GM10266 (cell line): ENCODE data around the gene CSMD2.

Source experiments
- DNase-seq: peaks from one replicate; pipeline ENCODE4 v3.0.0; 2012; ENCODE audit errors: extremely low spot score
- TF ChIP-seq, protein P1 (sequence below): IDR thresholded peaks from 2 replicates; pipeline ENCODE4 v1.5.1; 2012; ENCODE audit warnings: mild to moderate bottlenecking, low read depth; ENCODE audit not compliant: control insufficient read depth, insufficient read depth; ENCODE audit errors: missing control alignments

The CSMD2 gene

GRCh38 chr1:33943978-33944377, 221.1 kb downstream of the CSMD2 start:
- no peak for DNase-seq
- TF ChIP-seq, protein P1, sequence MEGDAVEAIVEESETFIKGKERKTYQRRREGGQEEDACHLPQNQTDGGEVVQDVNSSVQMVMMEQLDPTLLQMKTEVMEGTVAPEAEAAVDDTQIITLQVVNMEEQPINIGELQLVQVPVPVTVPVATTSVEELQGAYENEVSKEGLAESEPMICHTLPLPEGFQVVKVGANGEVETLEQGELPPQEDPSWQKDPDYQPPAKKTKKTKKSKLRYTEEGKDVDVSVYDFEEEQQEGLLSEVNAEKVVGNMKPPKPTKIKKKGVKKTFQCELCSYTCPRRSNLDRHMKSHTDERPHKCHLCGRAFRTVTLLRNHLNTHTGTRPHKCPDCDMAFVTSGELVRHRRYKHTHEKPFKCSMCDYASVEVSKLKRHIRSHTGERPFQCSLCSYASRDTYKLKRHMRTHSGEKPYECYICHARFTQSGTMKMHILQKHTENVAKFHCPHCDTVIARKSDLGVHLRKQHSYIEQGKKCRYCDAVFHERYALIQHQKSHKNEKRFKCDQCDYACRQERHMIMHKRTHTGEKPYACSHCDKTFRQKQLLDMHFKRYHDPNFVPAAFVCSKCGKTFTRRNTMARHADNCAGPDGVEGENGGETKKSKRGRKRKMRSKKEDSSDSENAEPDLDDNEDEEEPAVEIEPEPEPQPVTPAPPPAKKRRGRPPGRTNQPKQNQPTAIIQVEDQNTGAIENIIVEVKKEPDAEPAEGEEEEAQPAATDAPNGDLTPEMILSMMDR = no peak

- DNase-seq = no peak
- TF ChIP-seq, protein P1 = no peak
Measured at GRCh38 chr1:33932871-33933270, 232.2 kb downstream of the CSMD2 start.

DNA sequence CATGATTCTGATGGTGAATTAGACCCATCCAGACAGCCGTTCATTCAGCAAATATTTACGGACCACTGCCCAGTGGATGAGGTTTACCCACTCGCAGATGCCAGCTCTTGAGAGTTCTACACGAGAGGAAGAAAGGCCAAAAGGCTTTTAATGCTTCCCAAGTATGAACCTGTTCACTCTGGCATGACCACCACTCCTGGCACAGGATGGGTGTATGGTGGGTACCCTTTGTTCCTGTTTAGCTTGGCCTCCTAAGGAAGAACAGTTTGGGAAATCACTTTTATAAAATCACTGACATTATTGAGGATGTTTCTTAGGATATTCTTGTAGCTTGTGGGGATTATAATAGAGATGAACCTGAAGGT, 233.9 kb downstream of the CSMD2 start:
- TF ChIP-seq, protein P1 = no peak
- no peak for DNase-seq

DNA sequence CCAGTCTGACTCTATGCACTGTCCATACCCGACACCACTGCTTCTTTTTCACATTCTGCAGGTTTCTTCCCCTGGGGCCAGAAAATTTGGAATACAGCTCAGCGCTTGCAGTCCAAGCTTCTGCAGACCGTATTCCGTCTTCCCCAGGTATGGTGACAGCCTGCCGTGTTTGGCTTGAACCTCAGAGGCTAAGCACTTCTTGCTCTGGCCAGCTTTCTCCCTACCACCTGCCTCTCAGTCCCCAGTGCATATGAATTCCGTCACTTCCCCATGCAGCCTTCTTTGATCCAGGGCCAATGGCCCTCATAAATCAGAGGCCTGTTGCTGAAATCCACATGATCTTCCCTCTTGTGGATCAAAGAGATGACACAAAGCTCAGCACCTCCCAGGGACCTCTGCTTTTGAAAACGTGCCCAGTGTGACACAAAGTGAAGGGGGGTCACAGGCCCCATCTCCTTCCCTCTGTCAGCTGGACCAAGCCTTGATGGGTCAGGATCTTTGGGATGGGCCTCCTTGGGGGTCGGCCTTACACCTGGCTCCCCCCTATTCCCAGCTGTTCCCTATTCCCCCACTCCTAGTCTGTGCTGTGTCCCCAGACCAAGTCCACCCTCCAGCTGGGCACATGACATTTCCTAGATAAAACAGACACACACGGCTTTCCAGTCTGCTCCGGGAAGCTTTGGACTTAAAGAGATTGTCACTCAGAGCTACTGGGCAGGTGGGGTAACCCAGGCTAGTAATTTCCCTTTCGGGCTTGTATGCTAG, 234.5 kb downstream of the CSMD2 start:
- TF ChIP-seq, protein P1 = no peak
- DNase-seq = no peak

GRCh38 chr1:33928251-33928650, 236.8 kb downstream of the CSMD2 start:
- TF ChIP-seq, protein P1 = no peak
- no peak for DNase-seq

- TF ChIP-seq, protein P1 = no peak
- DNase-seq = no peak
Measured at GRCh38 chr1:33927721-33928120, 237.3 kb downstream of the CSMD2 start.

DNA sequence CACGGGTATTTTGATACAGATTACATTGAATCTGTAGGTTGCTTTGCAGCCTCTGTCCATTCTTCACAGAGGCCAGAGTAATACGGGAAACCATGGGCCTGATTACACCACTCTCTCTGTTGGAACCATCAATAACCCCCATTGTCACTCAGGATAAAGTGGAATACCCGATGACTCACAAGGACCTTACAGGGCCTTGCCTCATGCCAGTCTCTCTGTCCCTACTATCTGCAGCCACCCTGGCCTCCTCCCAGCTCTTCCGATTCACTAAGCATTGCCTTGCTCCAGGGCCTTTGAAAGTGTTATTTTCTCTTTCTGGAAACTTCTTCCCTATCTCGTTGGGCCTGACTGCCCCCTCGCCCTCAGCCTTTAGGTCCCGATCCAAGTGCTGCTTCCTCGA, 239.4 kb downstream of the CSMD2 start:
- TF ChIP-seq, protein P1 = no peak
- DNase-seq = no peak
